KMS-11 (cell line): ENCODE data around the gene PRKD1.

ENCODE experiments used
- H2AFZ ChIP-seq: fragments of 200-600 bp; sonication (generic); 2 replicates; pipeline ENCODE4 v1.6.1; 2016; ENCODE audit warnings: antibody characterized with exemption, mixed run types, low read depth
- H3K27ac ChIP-seq: fragments of 200-600 bp; sonication (generic); 2 replicates; pipeline ENCODE4 v1.6.1; 2016; ENCODE audit warnings: mild to moderate bottlenecking, mixed run types
- H3K27me3 ChIP-seq: fragments of 200-600 bp; sonication (generic); 2 replicates; pipeline ENCODE4 v1.6.1; 2017; ENCODE audit warnings: mild to moderate bottlenecking, low read depth, mixed run types, moderate library complexity; ENCODE audit not compliant: insufficient read depth
- H3K36me3 ChIP-seq: fragments of 200-600 bp; sonication (generic); 2 replicates; pipeline ENCODE4 v1.6.1; 2017; ENCODE audit warnings: mild to moderate bottlenecking, mixed run types; ENCODE audit not compliant: insufficient read depth
- H3K4me1 ChIP-seq: fragments of 200-600 bp; sonication (generic); 2 replicates; pipeline ENCODE4 v1.6.1; 2016; ENCODE audit warnings: mild to moderate bottlenecking, low read depth, mixed run types; ENCODE audit not compliant: poor library complexity, severe bottlenecking
- H3K4me2 ChIP-seq: fragments of 200-600 bp; sonication (generic); 2 replicates; pipeline ENCODE4 v1.7.0; 2016; ENCODE audit warnings: mild to moderate bottlenecking, mixed run types
- H3K4me3 ChIP-seq: fragments of 200-600 bp; sonication (generic); IDR thresholded peaks from 2 replicates; pipeline ENCODE4 v1.6.1; 2017; ENCODE audit warnings: low read depth, low read length, mixed read lengths; ENCODE audit not compliant: insufficient read depth
- H3K79me2 ChIP-seq: fragments of 200-600 bp; sonication (generic); 2 replicates; pipeline ENCODE4 v1.6.1; 2016; ENCODE audit warnings: low read depth, mixed run types; ENCODE audit not compliant: insufficient read depth
- H3K9ac ChIP-seq: fragments of 200-600 bp; sonication (generic); 2 replicates; pipeline ENCODE4 v1.6.1; 2016; ENCODE audit warnings: mild to moderate bottlenecking, mixed run types
- H4K20me1 ChIP-seq: fragments of 200-600 bp; sonication (generic); 2 replicates; pipeline ENCODE4 v1.6.1; 2016; ENCODE audit warnings: mild to moderate bottlenecking, mixed run types; ENCODE audit not compliant: insufficient read depth
- TF ChIP-seq, protein P1 (sequence below): fragments of 200-600 bp; sonication (generic); conservative IDR thresholded peaks from 2 replicates; pipeline ENCODE4 v1.6.1; 2017; ENCODE audit warnings: low read depth, mild to moderate bottlenecking, antibody characterized with exemption, low read length, moderate library complexity, mixed read lengths

PRKD1 gene

DNA sequence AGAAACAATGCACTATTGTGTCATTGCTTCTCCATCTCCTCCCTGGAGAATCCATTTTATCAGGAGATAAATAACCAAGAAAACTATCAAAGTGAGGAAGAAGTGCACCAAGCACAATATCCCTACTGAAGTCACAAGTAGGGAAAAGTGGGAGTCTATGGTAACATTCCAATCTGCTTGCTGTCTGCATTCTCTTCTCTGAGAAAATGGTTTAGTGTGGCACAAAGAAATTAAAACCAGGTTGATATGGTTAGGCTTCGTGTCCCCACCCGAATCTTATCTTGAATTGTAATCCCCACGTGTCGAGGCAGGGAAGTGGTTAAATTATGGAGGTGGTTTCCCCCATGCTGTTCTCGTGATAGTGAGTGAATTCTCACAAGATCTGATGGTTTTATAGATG lies 209.7 kb downstream of the PRKD1 start:
- TF ChIP-seq, protein P1, sequence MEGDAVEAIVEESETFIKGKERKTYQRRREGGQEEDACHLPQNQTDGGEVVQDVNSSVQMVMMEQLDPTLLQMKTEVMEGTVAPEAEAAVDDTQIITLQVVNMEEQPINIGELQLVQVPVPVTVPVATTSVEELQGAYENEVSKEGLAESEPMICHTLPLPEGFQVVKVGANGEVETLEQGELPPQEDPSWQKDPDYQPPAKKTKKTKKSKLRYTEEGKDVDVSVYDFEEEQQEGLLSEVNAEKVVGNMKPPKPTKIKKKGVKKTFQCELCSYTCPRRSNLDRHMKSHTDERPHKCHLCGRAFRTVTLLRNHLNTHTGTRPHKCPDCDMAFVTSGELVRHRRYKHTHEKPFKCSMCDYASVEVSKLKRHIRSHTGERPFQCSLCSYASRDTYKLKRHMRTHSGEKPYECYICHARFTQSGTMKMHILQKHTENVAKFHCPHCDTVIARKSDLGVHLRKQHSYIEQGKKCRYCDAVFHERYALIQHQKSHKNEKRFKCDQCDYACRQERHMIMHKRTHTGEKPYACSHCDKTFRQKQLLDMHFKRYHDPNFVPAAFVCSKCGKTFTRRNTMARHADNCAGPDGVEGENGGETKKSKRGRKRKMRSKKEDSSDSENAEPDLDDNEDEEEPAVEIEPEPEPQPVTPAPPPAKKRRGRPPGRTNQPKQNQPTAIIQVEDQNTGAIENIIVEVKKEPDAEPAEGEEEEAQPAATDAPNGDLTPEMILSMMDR, result no peak
- Histone ChIP-seq H4K20me1 (no peaks in the 10 kb centered on the region), H3K79me2 (no peaks in the 10 kb centered on the region), H3K4me1 (no peaks in the 10 kb centered on the region), H2AFZ (no peak overlapping the region), H3K36me3 (no peaks in the 10 kb centered on the region), H3K9ac (no peak overlapping the region), H3K27ac (no peak overlapping the region), H3K27me3 (no peaks in the 10 kb centered on the region), H3K4me2 (no peak overlapping the region), H3K4me3 (no peak overlapping the region)

DNA sequence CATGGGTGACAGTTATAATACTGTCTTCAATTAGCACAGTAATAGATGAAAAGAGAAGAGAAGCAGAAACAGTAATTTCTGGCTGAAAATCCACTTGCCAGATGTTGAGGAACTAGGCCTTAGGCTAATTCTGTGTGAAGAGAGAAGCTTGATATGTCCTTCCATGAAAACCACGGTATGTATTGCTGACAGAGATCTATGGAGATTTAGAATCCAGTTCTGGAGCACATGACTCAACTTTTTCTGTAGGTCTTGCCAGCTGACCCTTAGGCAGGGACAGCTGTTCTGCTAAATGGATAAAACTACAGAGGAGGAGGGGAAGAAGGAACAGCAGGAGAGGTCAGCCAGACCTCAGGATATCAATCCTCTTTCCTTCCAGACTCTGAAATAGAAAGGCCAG lies 211.5 kb downstream of the PRKD1 start:
- Histone ChIP-seq H3K9ac (no peak overlapping the region), H3K4me2 (no peak overlapping the region), H3K27ac (no peak overlapping the region), H3K4me3 (no peak overlapping the region), H4K20me1 (no peaks in the 10 kb centered on the region), H3K4me1 (no peaks in the 10 kb centered on the region), H3K79me2 (no peaks in the 10 kb centered on the region), H3K36me3 (no peaks in the 10 kb centered on the region), H2AFZ (no peak overlapping the region), H3K27me3 (no peaks in the 10 kb centered on the region)
- TF ChIP-seq, protein P1, result no peak

DNA sequence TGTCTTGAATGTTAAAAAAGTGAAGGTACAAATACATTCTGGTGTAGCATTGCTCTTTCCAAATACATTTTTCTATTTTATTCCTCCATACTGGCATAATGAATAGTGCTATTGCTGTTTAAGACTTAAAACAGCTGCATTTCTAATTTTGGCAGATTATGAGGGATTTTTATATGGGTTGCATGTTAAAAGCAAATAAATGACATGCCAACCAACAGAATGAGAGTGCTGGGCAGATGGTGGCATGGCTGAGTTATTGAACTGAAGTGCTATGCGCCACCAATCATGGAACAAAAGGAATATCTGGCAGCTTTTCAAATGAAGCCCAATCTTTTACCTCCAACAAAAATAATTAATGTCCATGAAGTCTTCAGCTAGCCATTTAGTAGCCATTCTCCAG lies 215.0 kb downstream of the PRKD1 start:
- H4K20me1 ChIP-seq, result no peaks in the 10 kb centered on the region

DNA sequence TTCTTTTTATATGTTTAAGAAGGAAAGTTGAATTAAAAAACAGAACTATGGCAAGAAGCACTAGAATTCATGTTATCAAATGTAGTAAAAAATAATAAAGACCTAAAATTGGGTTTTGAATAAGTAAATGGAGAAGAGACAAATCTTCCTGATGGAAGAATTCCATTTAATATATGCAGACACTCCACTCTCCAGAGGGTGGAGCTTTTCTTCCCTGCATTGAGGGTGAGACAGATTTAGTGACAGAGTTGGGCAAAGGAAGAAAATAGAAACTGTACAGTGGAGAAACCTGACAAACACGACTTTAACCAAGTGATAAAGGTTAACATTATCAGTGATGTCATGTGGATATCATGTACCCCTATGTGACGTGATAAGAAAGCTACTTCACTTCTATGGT lies 217.6 kb downstream of the PRKD1 start:
- H2AFZ ChIP-seq, result no peak overlapping the region
- no peak overlapping the region for H3K4me2 ChIP-seq
- no peak overlapping the region for H3K9ac ChIP-seq
- TF ChIP-seq, protein P1, result no peak
- no peak overlapping the region for H3K27ac ChIP-seq
- H3K4me1 ChIP-seq, result no peaks in the 10 kb centered on the region
- no peaks in the 10 kb centered on the region for H3K79me2 ChIP-seq
- no peaks in the 10 kb centered on the region for H3K27me3 ChIP-seq
- no peaks in the 10 kb centered on the region for H3K36me3 ChIP-seq
- no peak overlapping the region for H3K4me3 ChIP-seq
- H4K20me1 ChIP-seq, result no peaks in the 10 kb centered on the region

More for the DNA sequence above, 215.0 kb downstream of the PRKD1 start:
- Histone ChIP-seq H3K79me2 (no peaks in the 10 kb centered on the region), H3K4me1 (no peaks in the 10 kb centered on the region), H3K27ac (no peak overlapping the region), H3K4me2 (no peak overlapping the region), H2AFZ (no peak overlapping the region), H3K36me3 (no peaks in the 10 kb centered on the region), H3K9ac (no peak overlapping the region), H3K4me3 (no peak overlapping the region), H3K27me3 (no peaks in the 10 kb centered on the region)
- TF ChIP-seq, protein P1, result no peak
